Measurements from ENCODE around the gene POTEB2.
"Not testable (repeated sequence)": the region's sequence is repeated elsewhere in the genome, so short reads cannot be mapped to it uniquely, and the experiment has no call there.

DNA sequence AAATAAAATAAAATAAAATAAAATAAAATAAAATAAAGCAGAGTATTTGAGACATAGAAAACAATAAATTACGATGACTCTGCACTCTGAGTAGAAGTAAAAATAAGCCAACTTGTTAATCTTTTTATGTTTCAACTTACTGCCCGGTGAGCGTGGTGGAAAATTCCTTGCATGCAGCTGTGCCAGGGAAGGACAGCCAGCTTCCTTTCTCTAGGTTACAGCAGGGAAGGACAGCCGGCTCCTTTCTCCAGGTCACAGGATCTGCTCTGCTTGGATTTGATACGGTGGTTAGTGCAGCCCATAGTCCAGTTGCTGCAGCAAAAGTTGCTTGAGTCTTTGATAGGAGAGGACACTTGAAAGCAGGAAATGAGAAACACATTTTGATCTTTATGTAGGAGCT, 13.8 kb upstream of the POTEB2 start:
- TF ChIP-seq, protein P1, sequence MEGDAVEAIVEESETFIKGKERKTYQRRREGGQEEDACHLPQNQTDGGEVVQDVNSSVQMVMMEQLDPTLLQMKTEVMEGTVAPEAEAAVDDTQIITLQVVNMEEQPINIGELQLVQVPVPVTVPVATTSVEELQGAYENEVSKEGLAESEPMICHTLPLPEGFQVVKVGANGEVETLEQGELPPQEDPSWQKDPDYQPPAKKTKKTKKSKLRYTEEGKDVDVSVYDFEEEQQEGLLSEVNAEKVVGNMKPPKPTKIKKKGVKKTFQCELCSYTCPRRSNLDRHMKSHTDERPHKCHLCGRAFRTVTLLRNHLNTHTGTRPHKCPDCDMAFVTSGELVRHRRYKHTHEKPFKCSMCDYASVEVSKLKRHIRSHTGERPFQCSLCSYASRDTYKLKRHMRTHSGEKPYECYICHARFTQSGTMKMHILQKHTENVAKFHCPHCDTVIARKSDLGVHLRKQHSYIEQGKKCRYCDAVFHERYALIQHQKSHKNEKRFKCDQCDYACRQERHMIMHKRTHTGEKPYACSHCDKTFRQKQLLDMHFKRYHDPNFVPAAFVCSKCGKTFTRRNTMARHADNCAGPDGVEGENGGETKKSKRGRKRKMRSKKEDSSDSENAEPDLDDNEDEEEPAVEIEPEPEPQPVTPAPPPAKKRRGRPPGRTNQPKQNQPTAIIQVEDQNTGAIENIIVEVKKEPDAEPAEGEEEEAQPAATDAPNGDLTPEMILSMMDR (conservative IDR thresholded peaks at IDR 0.05; ENCODE audit: low read length) = not testable (repeated sequence)
- TF ChIP-seq EZH2phosphoT487 (IDR thresholded peaks at IDR 0.05; ENCODE audit: borderline replicate concordance, low read depth, low read length) = not testable (repeated sequence)

Data from OCI-LY7 (cell line).